Measurements from ENCODE around the gene UBE2O. TPM values are rescaled to one million over a fixed set of nuclear protein-coding genes. Genes with fewer than 3 reads are reported as not detected.

UBE2O gene
- total and polyA plus RNA-seq, 4 donors, result 3.3 to 71.5 (median 9.2) TPM

DNA sequence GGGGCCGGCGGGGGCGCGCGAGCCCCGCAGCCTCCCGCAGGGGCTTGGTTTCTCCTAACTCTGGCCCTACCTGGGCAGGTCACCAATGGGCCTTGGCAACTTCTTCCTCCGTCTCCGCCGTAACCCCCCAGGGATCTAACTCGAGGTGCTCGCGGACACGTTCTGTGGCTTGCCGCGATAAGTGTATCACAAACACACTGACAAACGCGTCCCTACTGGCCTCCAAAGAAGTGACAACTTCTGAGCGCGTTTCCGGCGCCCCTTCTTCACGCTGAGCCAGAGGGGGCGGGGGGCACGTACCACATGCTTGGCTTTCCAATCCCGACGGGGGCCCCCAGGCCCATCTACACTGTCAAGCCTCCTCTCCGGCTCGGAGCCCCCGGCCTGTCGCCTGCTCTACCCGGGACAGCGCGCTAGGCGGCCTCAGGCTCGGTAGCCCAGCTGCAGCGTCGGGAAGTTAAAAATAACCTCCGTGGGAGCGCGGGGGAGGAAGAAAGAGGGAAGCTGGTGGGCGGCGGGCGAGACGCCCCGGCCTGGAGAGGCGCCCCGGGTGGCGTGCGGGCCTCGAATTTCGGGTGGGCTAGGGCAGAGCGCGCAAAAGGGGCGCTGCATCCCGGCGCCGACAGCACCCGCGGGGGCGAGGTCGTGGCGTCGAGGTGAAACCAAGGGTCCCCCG lies 69.3 kb downstream of the UBE2O start:
- peak; percentile 57 for DNase-seq (ENCODE audit: low spot score)
- WGBS, result under 1% methylated on average over 65 of the region's 65 CpGs

More for the DNA sequence above, 69.3 kb downstream of the UBE2O start:
- no peaks in the 10 kb centered on the region for H3K36me3 ChIP-seq (ENCODE audit: control insufficient read depth in 4 of 4, insufficient read depth in 3 of 4, low read depth in 1 of 4, low read length in 3 of 4)
- H3K4me3 ChIP-seq (ENCODE audit: low read depth in 1 of 3, low read length in 3 of 3), result peak overlapping the region; percentile 35 to 54 (median 46)
- H3K27ac ChIP-seq (ENCODE audit: low read depth in 1 of 2, low read length in 2 of 2), result peak overlapping the region; percentile 15 to 67
- no peak for TF ChIP-seq FOXA2 (IDR thresholded peaks at IDR 0.05)
- TF ChIP-seq RXRA (IDR thresholded peaks at IDR 0.05), result no peak
- TF ChIP-seq HNF4A (conservative IDR thresholded peaks at IDR 0.05), result no peak
- TF ChIP-seq CTCF (IDR thresholded peaks at IDR 0.05; ENCODE audit: low read depth, low read length, missing input control), result no peak
- no peak for TF ChIP-seq NR2F2 (IDR thresholded peaks at IDR 0.05)
- no peak for TF ChIP-seq HNF4G (IDR thresholded peaks at IDR 0.05)
- TF ChIP-seq, protein P1, sequence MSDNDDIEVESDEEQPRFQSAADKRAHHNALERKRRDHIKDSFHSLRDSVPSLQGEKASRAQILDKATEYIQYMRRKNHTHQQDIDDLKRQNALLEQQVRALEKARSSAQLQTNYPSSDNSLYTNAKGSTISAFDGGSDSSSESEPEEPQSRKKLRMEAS (IDR thresholded peaks at IDR 0.05), result no peak
- no peak for TF ChIP-seq JUND (IDR thresholded peaks at IDR 0.05)
- TF ChIP-seq SP1 (IDR thresholded peaks at IDR 0.05), result no peak
- TF ChIP-seq EGR1 (IDR thresholded peaks at IDR 0.05; ENCODE audit: low read depth in 2 of 2), result no peak
- no peak for TF ChIP-seq YY1 (IDR thresholded peaks at IDR 0.05)
- TF ChIP-seq ZBTB33 (IDR thresholded peaks at IDR 0.05), result no peak
- TF ChIP-seq FOXA1 (IDR thresholded peaks at IDR 0.05), result no peak
- no peak for TF ChIP-seq TAF1 (conservative IDR thresholded peaks at IDR 0.05)
- TF ChIP-seq GABPA (IDR thresholded peaks at IDR 0.05 in 1 of 2, conservative IDR thresholded peaks at IDR 0.05 in 1 of 2), result no peak
- TF ChIP-seq, protein P2, sequence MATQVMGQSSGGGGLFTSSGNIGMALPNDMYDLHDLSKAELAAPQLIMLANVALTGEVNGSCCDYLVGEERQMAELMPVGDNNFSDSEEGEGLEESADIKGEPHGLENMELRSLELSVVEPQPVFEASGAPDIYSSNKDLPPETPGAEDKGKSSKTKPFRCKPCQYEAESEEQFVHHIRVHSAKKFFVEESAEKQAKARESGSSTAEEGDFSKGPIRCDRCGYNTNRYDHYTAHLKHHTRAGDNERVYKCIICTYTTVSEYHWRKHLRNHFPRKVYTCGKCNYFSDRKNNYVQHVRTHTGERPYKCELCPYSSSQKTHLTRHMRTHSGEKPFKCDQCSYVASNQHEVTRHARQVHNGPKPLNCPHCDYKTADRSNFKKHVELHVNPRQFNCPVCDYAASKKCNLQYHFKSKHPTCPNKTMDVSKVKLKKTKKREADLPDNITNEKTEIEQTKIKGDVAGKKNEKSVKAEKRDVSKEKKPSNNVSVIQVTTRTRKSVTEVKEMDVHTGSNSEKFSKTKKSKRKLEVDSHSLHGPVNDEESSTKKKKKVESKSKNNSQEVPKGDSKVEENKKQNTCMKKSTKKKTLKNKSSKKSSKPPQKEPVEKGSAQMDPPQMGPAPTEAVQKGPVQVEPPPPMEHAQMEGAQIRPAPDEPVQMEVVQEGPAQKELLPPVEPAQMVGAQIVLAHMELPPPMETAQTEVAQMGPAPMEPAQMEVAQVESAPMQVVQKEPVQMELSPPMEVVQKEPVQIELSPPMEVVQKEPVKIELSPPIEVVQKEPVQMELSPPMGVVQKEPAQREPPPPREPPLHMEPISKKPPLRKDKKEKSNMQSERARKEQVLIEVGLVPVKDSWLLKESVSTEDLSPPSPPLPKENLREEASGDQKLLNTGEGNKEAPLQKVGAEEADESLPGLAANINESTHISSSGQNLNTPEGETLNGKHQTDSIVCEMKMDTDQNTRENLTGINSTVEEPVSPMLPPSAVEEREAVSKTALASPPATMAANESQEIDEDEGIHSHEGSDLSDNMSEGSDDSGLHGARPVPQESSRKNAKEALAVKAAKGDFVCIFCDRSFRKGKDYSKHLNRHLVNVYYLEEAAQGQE (IDR thresholded peaks at IDR 0.05), result no peak
- no peak for TF ChIP-seq ATF3 (IDR thresholded peaks at IDR 0.05)
- TF ChIP-seq RAD21 (IDR thresholded peaks at IDR 0.05), result no peak
- no peaks in the 10 kb centered on the region for H3K9me3 ChIP-seq (ENCODE audit: control insufficient read depth in 4 of 4, low read length in 3 of 4)
- H3K9ac ChIP-seq (ENCODE audit: low read depth in 1 of 2, low read length in 2 of 2), result peak overlapping the region in 1 of 2 donors; percentile 37
- H3K27me3 ChIP-seq (ENCODE audit: control insufficient read depth in 4 of 4, insufficient read depth in 4 of 4, low read length in 3 of 4), result no peaks in the 10 kb centered on the region
- peaks cover 14 to 40% (median 29%) of the 10 kb centered on the region in 4 donors for H3K4me1 ChIP-seq (ENCODE audit: control insufficient read depth in 4 of 4, insufficient read depth in 4 of 4, low read length in 3 of 4)

All from liver (tissue), 9 donors.